HepG2 (cell line): ENCODE data around the gene FGFR3. TPM values are rescaled to one million over a fixed set of nuclear protein-coding genes. Genes with fewer than 3 reads are reported as not detected.

Experiments
- ATF7-NPFF ChIP-seq: sonication (generic); formaldehyde crosslinking; IDR thresholded peaks from 2 replicates; pipeline ENCODE4 v1.8.1; 2023; ENCODE audit warnings: mild to moderate bottlenecking, low read depth, missing genetic modification reagents, moderate library complexity
- BCL6 ChIP-seq: IDR thresholded peaks from 2 replicates; pipeline ENCODE4 v1.6.1; 2016; ENCODE audit warnings: missing genetic modification reagents, missing compliant biosample characterization
- CBX1 ChIP-seq: IDR thresholded peaks from one replicate; pipeline ENCODE4 v1.6.1; 2016; ENCODE audit warnings: antibody characterized with exemption, low read depth
- CBX5 ChIP-seq: sonication (generic); formaldehyde crosslinking; IDR thresholded peaks from 2 replicates; pipeline ENCODE4 v1.4.0; 2020; ENCODE audit warnings: missing genetic modification reagents, borderline replicate concordance
- HNF1B ChIP-seq: sonication (generic); formaldehyde crosslinking; IDR thresholded peaks from 2 replicates; pipeline ENCODE4 v1.5.1; 2020; ENCODE audit warnings: mild to moderate bottlenecking, moderate library complexity, missing genetic modification reagents
- KMT2A ChIP-seq: sonication (generic); formaldehyde crosslinking; IDR thresholded peaks from 2 replicates; pipeline ENCODE4 v1.4.0; 2020; ENCODE audit warnings: missing genetic modification reagents
- PCBP1 ChIP-seq: fragments of 200-400 bp; formaldehyde crosslinking; IDR thresholded peaks from 2 replicates; pipeline ENCODE4 v1.6.1; 2017; ENCODE audit warnings: mild to moderate bottlenecking, low read depth, low read length, borderline replicate concordance
- POLR2AphosphoS5 ChIP-seq: IDR thresholded peaks from 2 replicates; pipeline ENCODE4 v1.6.1; 2012; ENCODE audit warnings: low read depth, low read length
- PTBP1 ChIP-seq: fragments of 200-400 bp; formaldehyde crosslinking; IDR thresholded peaks from 2 replicates; pipeline ENCODE4 v1.6.1; 2018; ENCODE audit warnings: low read length, low read depth; ENCODE audit not compliant: poor library complexity, severe bottlenecking
- RCOR2 ChIP-seq: IDR thresholded peaks from 2 replicates; pipeline ENCODE4 v1.6.1; 2016; ENCODE audit warnings: missing biosample characterization, missing genetic modification reagents
- TFDP2 ChIP-seq: sonication (generic); formaldehyde crosslinking; IDR thresholded peaks from 2 replicates; pipeline ENCODE4 v1.4.0; 2020; ENCODE audit warnings: missing genetic modification reagents
- TIGD3 ChIP-seq: sonication (generic); formaldehyde crosslinking; IDR thresholded peaks from 2 replicates; pipeline ENCODE4 v1.5.1; 2020; ENCODE audit warnings: mild to moderate bottlenecking, missing genetic modification reagents, borderline replicate concordance
- ZFX ChIP-seq: sonication (generic); formaldehyde crosslinking; IDR thresholded peaks from 2 replicates; pipeline ENCODE4 v1.4.0; 2020; ENCODE audit warnings: mild to moderate bottlenecking, low read depth, missing genetic modification reagents, moderate library complexity
- ZNF468 ChIP-seq: sonication (generic); formaldehyde crosslinking; IDR thresholded peaks from 2 replicates; pipeline ENCODE4 v1.8.0; 2022; ENCODE audit warnings: mild to moderate bottlenecking, moderate library complexity, missing genetic modification reagents
- ZNF569 ChIP-seq: sonication (generic); formaldehyde crosslinking; IDR thresholded peaks from 2 replicates; pipeline ENCODE4 v1.5.0; 2020; ENCODE audit warnings: mild to moderate bottlenecking, missing genetic modification reagents, moderate library complexity, borderline replicate concordance
- ZNF724P ChIP-seq: sonication (generic); formaldehyde crosslinking; IDR thresholded peaks from 2 replicates; pipeline ENCODE4 v1.8.0; 2022; ENCODE audit warnings: missing genetic modification reagents, borderline replicate concordance
- ZNF788 ChIP-seq: sonication (generic); formaldehyde crosslinking; IDR thresholded peaks from 2 replicates; pipeline ENCODE4 v1.5.0; 2020; ENCODE audit warnings: mild to moderate bottlenecking, missing genetic modification reagents, borderline replicate concordance
- ZNF790 ChIP-seq: sonication (generic); formaldehyde crosslinking; IDR thresholded peaks from 2 replicates; pipeline ENCODE4 v1.8.0; 2022; ENCODE audit warnings: missing genetic modification reagents, mild to moderate bottlenecking, borderline replicate concordance
- polyA plus RNA-seq, 8 experiments: library from polyadenylated mRNA; depleted of rRNA in 3 of 8; stranded (reverse) in 7 of 8; unstranded in 1 of 8; fragments of >200 nt; fragmentation: Illumina TruSeq in 4 of 8; extraction: Trizol in 4 of 8; gene quantifications; 2 replicates each; pipeline versions ENCODE4 v1.2.1 to v1.2.3, GENCODE V29; 2011 to 2016; ENCODE audit warnings: low read depth in 4 of 8, missing spikeins in 1 of 8, mixed read lengths in 1 of 8; ENCODE audit not compliant: insufficient read depth in 1 of 8
- total RNA-seq, 5 experiments: library from RNA; depleted of rRNA; stranded (reverse); fragments of >200 nt; fragmentation: Illumina TruSeq; extraction: Trizol; gene quantifications; 2 replicates each; pipeline ENCODE4 v1.2.3, GENCODE V29; 2016; ENCODE audit warnings: low read depth in 1 of 5
- TF ChIP-seq, protein P1 (sequence below): sonication (generic); formaldehyde crosslinking; IDR thresholded peaks from 2 replicates; pipeline ENCODE4 v1.8.0; 2022; ENCODE audit warnings: missing genetic modification reagents, mild to moderate bottlenecking, borderline replicate concordance
- TF ChIP-seq, protein P2 (sequence below): sonication (generic); formaldehyde crosslinking; IDR thresholded peaks from 2 replicates; pipeline ENCODE4 v1.5.0; 2020; ENCODE audit warnings: mild to moderate bottlenecking, missing genetic modification reagents, borderline replicate concordance

The FGFR3 gene
- total and polyA plus RNA-seq, 2 of the 13 experiments (the other 11 are each of a cell fraction or from before 2014, with no cell fraction given): 103 to 109 TPM

DNA sequence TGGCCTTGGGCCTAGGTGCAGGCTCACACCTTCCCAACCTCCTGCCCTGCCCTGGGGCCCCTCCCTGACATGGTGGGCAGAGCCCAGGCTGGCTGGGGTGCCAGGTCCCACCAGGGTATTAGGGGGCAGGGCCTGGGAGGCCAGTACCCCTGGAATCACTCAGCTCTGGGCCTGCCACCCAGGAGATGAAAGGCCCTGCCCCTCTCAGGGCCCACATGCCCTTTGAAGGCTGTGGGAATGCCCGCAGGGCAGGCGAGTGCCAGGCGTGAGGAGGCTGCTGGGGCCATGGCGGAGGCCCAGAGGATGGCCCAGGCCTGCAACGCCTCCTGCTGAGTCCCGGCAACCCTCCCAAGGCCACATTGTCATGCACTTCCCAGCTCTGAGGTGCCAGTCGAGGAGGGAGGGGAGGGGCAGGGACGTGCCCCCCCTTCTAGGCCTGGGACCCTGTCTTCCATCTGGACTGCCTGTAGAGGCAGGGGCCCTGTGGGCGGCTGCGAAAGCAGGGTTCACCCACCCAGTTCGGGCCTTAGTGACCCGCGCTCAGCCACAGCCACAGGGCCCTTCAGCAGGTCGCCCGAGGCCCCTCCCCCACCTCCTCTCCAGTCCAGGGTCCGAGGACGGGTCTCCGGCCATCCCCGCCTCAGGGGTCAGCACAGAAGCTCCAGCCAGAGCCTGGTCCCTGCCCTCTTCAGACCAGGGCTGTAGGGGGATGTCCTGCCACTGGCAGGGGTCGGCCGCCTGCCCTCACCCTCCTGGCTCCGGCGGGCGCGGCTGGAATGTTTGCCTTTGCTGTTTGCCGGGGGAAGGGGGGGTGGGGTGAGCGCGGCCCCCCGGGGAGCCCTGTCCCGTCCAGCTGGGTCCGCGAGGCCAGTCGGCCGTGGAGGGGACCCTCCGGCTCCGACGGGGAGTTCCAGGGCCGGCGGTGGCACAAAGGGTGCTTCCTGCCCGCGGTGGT is 26.7 kb upstream of the FGFR3 start (continued):
- TF ChIP-seq TIGD3 (CRISPR knock-in tag) (no peak), POLR2AphosphoS5 (peak; percentile 47), ZNF788 (peak; percentile 76; the same call in 1 of the 2 replicates), KMT2A (CRISPR knock-in tag) (no peak), ZNF724P (CRISPR knock-in tag) (0 out of 2 replicates have a peak, but pooled peaks have one; percentile 39), ZFX (peak; percentile 92), CBX1 (no peak), ATF7-NPFF (CRISPR knock-in tag) (peak; percentile 49; the same call in 1 of the 2 replicates), RCOR2 (CRISPR knock-in tag) (no peak; the same call in 1 of the 2 replicates), PCBP1 (peak; percentile 75), HNF1B (CRISPR knock-in tag) (peak; percentile 52; the same call in 1 of the 2 replicates), PTBP1 (no peak), ZNF790 (CRISPR knock-in tag) (no peak; the same call in 1 of the 2 replicates), ZNF468 (CRISPR knock-in tag) (no peak), BCL6 (peak; percentile 43), ZNF569 (no peak), CBX5 (CRISPR knock-in tag) (0 out of 2 replicates have a peak, but pooled peaks have one; percentile 66), TFDP2 (CRISPR knock-in tag) (0 out of 2 replicates have a peak, but pooled peaks have one; percentile 27)
- TF ChIP-seq, protein P1, sequence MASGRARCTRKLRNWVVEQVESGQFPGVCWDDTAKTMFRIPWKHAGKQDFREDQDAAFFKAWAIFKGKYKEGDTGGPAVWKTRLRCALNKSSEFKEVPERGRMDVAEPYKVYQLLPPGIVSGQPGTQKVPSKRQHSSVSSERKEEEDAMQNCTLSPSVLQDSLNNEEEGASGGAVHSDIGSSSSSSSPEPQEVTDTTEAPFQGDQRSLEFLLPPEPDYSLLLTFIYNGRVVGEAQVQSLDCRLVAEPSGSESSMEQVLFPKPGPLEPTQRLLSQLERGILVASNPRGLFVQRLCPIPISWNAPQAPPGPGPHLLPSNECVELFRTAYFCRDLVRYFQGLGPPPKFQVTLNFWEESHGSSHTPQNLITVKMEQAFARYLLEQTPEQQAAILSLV (CRISPR knock-in tag): no peak
- TF ChIP-seq, protein P2, sequence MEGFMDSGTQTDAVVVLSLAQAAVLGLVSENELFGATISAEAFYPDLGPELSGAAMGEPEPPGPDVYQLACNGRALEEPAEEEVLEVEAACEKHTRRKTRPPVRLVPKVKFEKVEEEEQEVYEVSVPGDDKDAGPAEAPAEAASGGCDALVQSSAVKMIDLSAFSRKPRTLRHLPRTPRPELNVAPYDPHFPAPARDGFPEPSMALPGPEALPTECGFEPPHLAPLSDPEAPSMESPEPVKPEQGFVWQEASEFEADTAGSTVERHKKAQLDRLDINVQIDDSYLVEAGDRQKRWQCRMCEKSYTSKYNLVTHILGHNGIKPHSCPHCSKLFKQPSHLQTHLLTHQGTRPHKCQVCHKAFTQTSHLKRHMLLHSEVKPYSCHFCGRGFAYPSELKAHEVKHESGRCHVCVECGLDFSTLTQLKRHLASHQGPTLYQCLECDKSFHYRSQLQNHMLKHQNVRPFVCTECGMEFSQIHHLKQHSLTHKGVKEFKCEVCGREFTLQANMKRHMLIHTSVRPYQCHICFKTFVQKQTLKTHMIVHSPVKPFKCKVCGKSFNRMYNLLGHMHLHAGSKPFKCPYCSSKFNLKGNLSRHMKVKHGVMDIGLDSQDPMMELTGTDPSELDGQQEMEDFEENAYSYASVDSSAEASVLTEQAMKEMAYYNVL (CRISPR knock-in tag): peak; percentile 24; the same call in 1 of the 2 replicates
